HCT116 (cell line): ENCODE measurements around the gene NUDT16L1. TPM values are rescaled to one million over a fixed set of nuclear protein-coding genes. Genes with fewer than 3 reads are reported as not detected.

Experiments
- ATAC-seq: fragments of 200-7000 bp; cut with Tn5 transposase; 2 replicates; pipeline ENCODE4 v1.9.1; 2020; ENCODE audit warnings: mild to moderate bottlenecking, moderate library complexity
- BruUV-seq: library from RNA; stranded (reverse); fragments of 400-500 nt; replicated peaks from 2 replicates; lab custom pipeline; 2021; lab: Mats Ljungman, UMichigan
- CTCF ChIA-PET: fragments of 300-600 bp; sonication (Branson Sonifier 250); formaldehyde crosslinking; loops from one replicate; lab custom pipeline; 2021; ENCODE audit warnings: antibody characterized with exemption; lab: Charles Lee
- POLR2A ChIA-PET: fragments of 300-600, 350-600 bp; sonication (Branson Sonifier 250); formaldehyde crosslinking; loops from one replicate; lab custom pipeline; 2021; ENCODE audit warnings: antibody characterized with exemption; lab: Charles Lee
- RAD21 ChIA-PET, 2 experiments: fragments of 300-600 bp; sonication (Branson Sonifier 250); formaldehyde crosslinking; loops; one replicate each; lab custom pipeline; 2023; ENCODE audit warnings: low total read pairs in 2 of 2; ENCODE audit not compliant: uncharacterized antibody in 2 of 2, unreplicated experiment in 2 of 2, low non-redundant PET in 1 of 2; lab: Charles Lee
- DNase-seq: peaks from one replicate; pipeline ENCODE4 v3.0.0-alpha.2; 2010; ENCODE audit warnings: low read depth, low spot score
- H2AFZ ChIP-seq: fragments of 200-600 bp; shearing (Covaris generic), sonication (generic); 2 replicates; pipeline ENCODE4 v1.6.1; 2017; ENCODE audit warnings: low read depth, mixed run types, mixed read lengths, antibody characterized with exemption, low read length; ENCODE audit not compliant: poor library complexity, severe bottlenecking
- H3K27ac ChIP-seq: 2 replicates; pipeline ENCODE4 v1.5.1; 2012; ENCODE audit warnings: low read depth, low read length
- H3K27me3 ChIP-seq: fragments of 200-600 bp; sonication (generic); 2 replicates; pipeline ENCODE4 v1.6.1; 2016; ENCODE audit warnings: mixed run types, low read length, mixed read lengths; ENCODE audit not compliant: insufficient read depth
- H3K36me3 ChIP-seq, 2 experiments: fragments of 200-500 bp in 1 of 2; fragments of 200-600 bp in 1 of 2; sonication (Bioruptor generic) in 1 of 2; sonication (generic) in 1 of 2; 2 replicates each; pipeline versions ENCODE4 v1.5.1 to v1.6.1; 2014 to 2016; ENCODE audit warnings: low read length in 2 of 2, inconsistent platforms in 1 of 2, mixed read lengths in 1 of 2, mixed run types in 1 of 2; ENCODE audit not compliant: insufficient read depth in 2 of 2, control insufficient read depth in 1 of 2
- H3K4me1 ChIP-seq, 2 experiments: fragments of 200-600 bp in 1 of 2; sonication (generic) in 1 of 2; 2 replicates each; pipeline versions ENCODE4 v1.5.1 to v1.6.1; 2012 to 2017; ENCODE audit warnings: low read length in 2 of 2, inconsistent platforms in 1 of 2, mild to moderate bottlenecking in 1 of 2, mixed read lengths in 1 of 2, mixed run types in 1 of 2, moderate library complexity in 1 of 2; ENCODE audit not compliant: insufficient read depth in 2 of 2, control insufficient read depth in 1 of 2
- H3K4me2 ChIP-seq: fragments of 200-600 bp; sonication (generic); 2 replicates; pipeline ENCODE4 v1.6.1; 2017; ENCODE audit warnings: mixed run types, low read length, mixed read lengths
- H3K4me3 ChIP-seq, 2 experiments: fragments of 200-600 bp in 1 of 2; sonication (generic) in 1 of 2; replicated peaks in 1 of 2; 2 replicates each; pipeline ENCODE4 v1.5.1; 2011 to 2016; ENCODE audit warnings: low read length in 2 of 2, control low read depth in 1 of 2, low read depth in 1 of 2, mild to moderate bottlenecking in 1 of 2, mixed read lengths in 1 of 2, mixed run types in 1 of 2
- H3K79me2 ChIP-seq: fragments of 200-600 bp; sonication (generic); 2 replicates; pipeline ENCODE4 v1.6.1; 2017; ENCODE audit warnings: mild to moderate bottlenecking, mixed run types, low read length, moderate library complexity, mixed read lengths; ENCODE audit not compliant: insufficient read depth
- H3K9ac ChIP-seq: fragments of 200-600 bp; sonication (generic); 2 replicates; pipeline ENCODE4 v1.6.1; 2016; ENCODE audit warnings: low read length, mixed read lengths
- H3K9me2 ChIP-seq: fragments of 200-600 bp; sonication (generic), shearing (Covaris generic); 2 replicates; pipeline ENCODE4 v1.6.1; 2017; ENCODE audit warnings: mixed run types, mild to moderate bottlenecking, moderate library complexity; ENCODE audit not compliant: insufficient read depth
- H3K9me3 ChIP-seq, 2 experiments: fragments of 200-500 bp in 1 of 2; fragments of 200-600 bp in 1 of 2; sonication (Bioruptor generic) in 1 of 2; sonication (generic) in 1 of 2; 2 replicates each; pipeline ENCODE4 v1.6.1; 2014 to 2017; ENCODE audit warnings: low read length in 2 of 2, mixed read lengths in 2 of 2, inconsistent platforms in 1 of 2, low read depth in 1 of 2, mild to moderate bottlenecking in 1 of 2, mixed run types in 1 of 2, moderate library complexity in 1 of 2; ENCODE audit not compliant: control insufficient read depth in 1 of 2, insufficient read depth in 1 of 2
- H4K20me1 ChIP-seq: fragments of 200-600 bp; sonication (generic), shearing (Covaris generic); 2 replicates; pipeline ENCODE4 v1.6.1; 2017; ENCODE audit warnings: mixed run types, mild to moderate bottlenecking, moderate library complexity; ENCODE audit not compliant: insufficient read depth
- FOSL1 ChIP-seq: IDR thresholded peaks from 2 replicates; pipeline ENCODE4 v1.6.1; 2012; ENCODE audit warnings: low read depth
- POLR2AphosphoS5 ChIP-seq: IDR thresholded peaks from 2 replicates; pipeline ENCODE4 v1.6.1; 2011; ENCODE audit warnings: mild to moderate bottlenecking, low read depth, low read length, moderate library complexity
- SIN3A ChIP-seq: IDR thresholded peaks from 2 replicates; pipeline ENCODE4 v1.6.1; 2012; ENCODE audit warnings: low read depth
- TCF7L2 ChIP-seq: IDR thresholded peaks from 2 replicates; pipeline ENCODE4 v1.7.0; 2011; ENCODE audit warnings: borderline replicate concordance, inconsistent platforms; ENCODE audit not compliant: insufficient read depth, insufficient read length; ENCODE audit errors: extremely low read depth
- ZBTB33 ChIP-seq: IDR thresholded peaks from 2 replicates; pipeline ENCODE4 v1.6.1; 2011; ENCODE audit warnings: mild to moderate bottlenecking, low read length, moderate library complexity; ENCODE audit not compliant: insufficient replicate concordance; ENCODE audit errors: extremely low read depth
- ZFX ChIP-seq: fragments of 450-650 bp; IDR thresholded peaks from 2 replicates; pipeline ENCODE4 v1.6.1; 2017
- ZNF274 ChIP-seq: fragments of 200-500 bp; sonication (Bioruptor generic); IDR thresholded peaks from 2 replicates; pipeline ENCODE4 v1.6.1; 2014; ENCODE audit warnings: mild to moderate bottlenecking, low read depth, low read length, inconsistent platforms
- intact Hi-C: fragments of 100-400 bp; cut with micrococcal nuclease; formaldehyde crosslinking; loops from 2 replicates; pipeline ENCODE4 v1.10.0; 2022
- total RNA-seq: library from RNA; stranded (reverse); gene quantifications from one replicate; pipeline ENCODE4 v1.2.1, GENCODE V29; 2021; ENCODE audit not compliant: unreplicated experiment
- TF ChIP-seq, protein P1 (sequence below): IDR thresholded peaks from 2 replicates; pipeline ENCODE4 v1.6.1; 2012

The NUDT16L1 gene
- total RNA-seq, 1 experiment from 2014 or later: 23.4 TPM

- ATAC-seq: no peak
- intact Hi-C loops: no loop called here
- ChIA-PET CTCF (no interaction called here), RAD21 (no interaction called here), POLR2A (no interaction called here)
- no peaks in the 10 kb centered on the region for H3K9me2 ChIP-seq
- H3K27me3 ChIP-seq: no peaks in the 10 kb centered on the region
- no peak overlapping the region for H2AFZ ChIP-seq
- H3K79me2 ChIP-seq: no peaks in the 10 kb centered on the region
- H3K27ac ChIP-seq: no peak overlapping the region
- H3K9ac ChIP-seq: no peak overlapping the region
- TF ChIP-seq FOSL1 (no peak), ZBTB33 (no peak), TCF7L2 (no peak), ZNF274 (no peak), ZFX (no peak)
- BruUV-seq: TSS peak; percentile 30
- no peaks in the 10 kb centered on the region for H3K9me3 ChIP-seq
- H4K20me1 ChIP-seq: no peaks in the 10 kb centered on the region
- H3K36me3 ChIP-seq: peaks cover 15 to 29% of the 10 kb centered on the region in 2 experiments
- 0 out of 4 replicates have a peak, but pooled peaks cover 0 to 10% of the 10 kb centered on the region in 2 experiments for H3K4me1 ChIP-seq
- no peak for DNase-seq
- H3K4me2 ChIP-seq: no peak overlapping the region
- H3K4me3 ChIP-seq: no peak overlapping the region
Measured at GRCh38 chr16:4668313-4668960, 24.9 kb upstream of the NUDT16L1 start.

- ATAC-seq: no peak
- POLR2A ChIA-PET: no interaction called here
- Histone ChIP-seq H3K4me1 (no peaks in the 10 kb centered on the region), H3K9ac (no peak overlapping the region), H3K27me3 (no peaks in the 10 kb centered on the region), H4K20me1 (no peaks in the 10 kb centered on the region), H3K9me2 (no peaks in the 10 kb centered on the region), H3K79me2 (no peaks in the 10 kb centered on the region), H3K9me3 (no peaks in the 10 kb centered on the region), H3K4me2 (no peak overlapping the region), H3K4me3 (no peak overlapping the region), H2AFZ (no peak overlapping the region), H3K27ac (no peak overlapping the region), H3K36me3 (peaks cover 9 to 18% of the 10 kb centered on the region in 2 experiments)
- TF ChIP-seq POLR2AphosphoS5: no peak
- TF ChIP-seq ZNF274: no peak
- no peak for TF ChIP-seq TCF7L2
- TF ChIP-seq, protein P1, sequence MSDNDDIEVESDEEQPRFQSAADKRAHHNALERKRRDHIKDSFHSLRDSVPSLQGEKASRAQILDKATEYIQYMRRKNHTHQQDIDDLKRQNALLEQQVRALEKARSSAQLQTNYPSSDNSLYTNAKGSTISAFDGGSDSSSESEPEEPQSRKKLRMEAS: no peak
- no peak for TF ChIP-seq SIN3A
- no peak for DNase-seq
- intact Hi-C loops: no loop called here
- CTCF ChIA-PET: no interaction called here
- no TSS peak for BruUV-seq
- RAD21 ChIA-PET: no interaction called here
Measured at GRCh38 chr16:4673387-4674046, 19.8 kb upstream of the NUDT16L1 start.
